IPS-20b (cell line): ENCODE measurements around the gene IL12A.

Source experiments
- H3K27ac ChIP-seq: one replicate; pipeline ENCODE4 v1.5.1; 2013; ENCODE audit warnings: low read length
- H3K27me3 ChIP-seq: 2 replicates; pipeline ENCODE4 v1.6.1; 2013; ENCODE audit warnings: mild to moderate bottlenecking, low read length, inconsistent platforms; ENCODE audit not compliant: insufficient read depth
- H3K36me3 ChIP-seq: 2 replicates; pipeline ENCODE4 v1.6.1; 2013; ENCODE audit warnings: low read depth, mild to moderate bottlenecking, inconsistent platforms, low read length, moderate library complexity; ENCODE audit not compliant: insufficient read depth
- H3K4me1 ChIP-seq: 2 replicates; pipeline ENCODE4 v1.6.1; 2013; ENCODE audit warnings: mild to moderate bottlenecking, control low read depth, inconsistent platforms, low read length, moderate library complexity; ENCODE audit not compliant: insufficient read depth
- H3K4me3 ChIP-seq: 2 replicates; pipeline ENCODE4 v1.5.1; 2013; ENCODE audit warnings: mild to moderate bottlenecking, low read length, inconsistent platforms
- H3K9ac ChIP-seq: 2 replicates; pipeline ENCODE4 v1.6.1; 2013; ENCODE audit warnings: low read depth, mild to moderate bottlenecking, inconsistent platforms, low read length, moderate library complexity
- H3K9me3 ChIP-seq: 2 replicates; pipeline ENCODE4 v1.6.1; 2013; ENCODE audit warnings: mild to moderate bottlenecking, low read depth, low read length, inconsistent platforms; ENCODE audit not compliant: insufficient read depth

The IL12A gene

DNA sequence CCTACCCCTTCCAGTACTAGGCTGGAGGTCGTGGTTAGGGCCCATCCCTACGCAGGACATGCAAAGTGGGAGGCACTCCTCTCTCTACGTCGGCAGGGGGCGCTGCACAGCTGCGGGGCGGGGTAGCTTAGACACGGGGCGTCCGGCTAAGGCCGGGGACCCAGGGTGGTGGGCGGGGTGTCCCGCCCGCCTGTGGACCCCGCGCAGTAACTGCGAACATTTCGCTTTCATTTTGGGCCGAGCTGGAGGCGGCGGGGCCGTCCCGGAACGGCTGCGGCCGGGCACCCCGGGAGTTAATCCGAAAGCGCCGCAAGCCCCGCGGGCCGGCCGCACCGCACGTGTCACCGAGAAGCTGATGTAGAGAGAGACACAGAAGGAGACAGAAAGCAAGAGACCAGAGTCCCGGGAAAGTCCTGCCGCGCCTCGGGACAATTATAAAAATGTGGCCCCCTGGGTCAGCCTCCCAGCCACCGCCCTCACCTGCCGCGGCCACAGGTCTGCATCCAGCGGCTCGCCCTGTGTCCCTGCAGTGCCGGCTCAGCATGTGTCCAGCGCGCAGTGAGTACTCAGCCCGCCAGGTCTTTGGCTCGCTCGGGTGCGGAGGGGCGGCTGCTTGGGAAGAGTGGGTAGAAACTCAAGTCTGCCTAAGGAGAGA lies at the start of gene IL12A:
IL12A (plus strand) TSS at position 219 of the 655 bp plus-strand sequence.
- peak within 1 kb of the TSS; percentile 69; the same call in 1 of the 2 replicates for H3K4me3 ChIP-seq
- peaks cover 5% of the 10 kb centered on the region; the same call in 1 of the 2 replicates for H3K9me3 ChIP-seq
- H3K27me3 ChIP-seq = peaks cover 21% of the 10 kb centered on the region
- peaks cover 7% of the 10 kb centered on the region; the same call in 1 of the 2 replicates for H3K4me1 ChIP-seq
- H3K36me3 ChIP-seq = no peaks in the 10 kb centered on the region
- no peak within 1 kb of the TSS for H3K27ac ChIP-seq
- peak within 1 kb of the TSS; percentile 30; the same call in 1 of the 2 replicates for H3K9ac ChIP-seq

DNA sequence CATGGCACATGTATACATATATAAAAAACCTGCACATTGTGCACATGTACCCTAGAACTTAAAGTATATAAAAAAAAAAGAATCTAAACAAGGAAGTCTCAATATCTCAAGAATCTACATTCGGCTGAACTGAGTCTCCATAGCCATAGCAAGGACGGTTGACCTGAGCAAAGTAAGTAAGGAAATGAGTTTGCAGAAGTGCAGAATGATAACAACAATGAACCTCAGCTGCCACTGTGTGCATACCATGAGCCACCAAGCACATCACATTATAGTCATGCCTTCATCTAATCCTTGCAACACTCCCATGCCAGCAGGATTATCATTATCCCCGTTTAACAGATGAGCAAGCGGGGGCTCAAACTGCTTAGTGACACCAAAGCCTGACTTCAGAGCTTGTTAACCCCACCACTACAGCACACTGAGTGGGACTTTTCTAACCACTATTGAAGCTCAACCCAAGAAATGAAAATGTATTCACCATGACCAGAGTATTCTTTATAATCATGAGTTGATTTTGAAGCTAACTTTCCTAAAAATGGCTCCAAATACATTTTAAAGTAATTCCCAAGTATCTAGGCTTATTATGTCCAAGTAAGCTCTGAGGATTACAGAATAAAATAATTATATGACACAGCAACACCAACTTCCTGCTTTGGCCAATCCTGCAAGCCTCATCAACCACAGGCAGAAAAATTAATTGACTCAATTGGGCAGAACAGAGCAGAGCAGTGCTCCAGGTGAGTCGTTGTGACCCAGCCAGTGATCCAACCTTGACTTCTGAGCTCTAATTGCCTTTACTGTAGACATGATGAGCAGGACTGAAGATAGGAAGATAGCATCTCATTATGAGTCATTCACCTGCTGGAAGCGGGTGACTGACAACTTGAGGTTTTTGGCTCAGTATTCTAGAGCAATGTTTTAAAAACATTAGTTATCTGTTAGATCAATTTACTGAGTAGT lies 47.3 kb upstream of the IL12A start:
- no peaks in the 10 kb centered on the region for H3K4me1 ChIP-seq
- H3K9me3 ChIP-seq = no peaks in the 10 kb centered on the region
- no peak overlapping the region for H3K27ac ChIP-seq
- H3K9ac ChIP-seq = no peak overlapping the region
- H3K27me3 ChIP-seq = no peaks in the 10 kb centered on the region
- H3K4me3 ChIP-seq = no peak overlapping the region
- no peaks in the 10 kb centered on the region for H3K36me3 ChIP-seq

DNA sequence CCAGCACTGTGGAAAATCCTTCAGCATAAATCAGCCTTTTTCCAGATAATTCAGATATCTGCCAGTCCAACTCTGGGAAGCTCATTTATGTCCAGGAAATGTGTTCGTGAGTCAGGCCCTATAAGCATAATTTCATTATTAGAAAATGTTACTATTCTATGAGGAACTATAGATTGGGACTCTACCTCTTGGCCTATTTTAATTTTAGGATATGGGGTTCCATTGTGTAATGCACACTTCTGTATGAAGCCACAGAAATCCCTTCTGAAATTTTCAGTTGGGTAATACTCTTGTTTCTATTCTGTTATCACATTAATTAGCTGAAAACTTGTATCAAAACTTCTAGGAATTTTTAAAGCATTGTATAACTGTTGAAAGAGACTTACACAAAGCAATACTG lies 43.9 kb upstream of the IL12A start:
- H3K4me3 ChIP-seq = no peak overlapping the region
- H3K36me3 ChIP-seq = no peaks in the 10 kb centered on the region
- H3K27me3 ChIP-seq = no peaks in the 10 kb centered on the region
- H3K9ac ChIP-seq = no peak overlapping the region
- H3K27ac ChIP-seq = no peak overlapping the region
- H3K9me3 ChIP-seq = no peaks in the 10 kb centered on the region
- no peaks in the 10 kb centered on the region for H3K4me1 ChIP-seq

DNA sequence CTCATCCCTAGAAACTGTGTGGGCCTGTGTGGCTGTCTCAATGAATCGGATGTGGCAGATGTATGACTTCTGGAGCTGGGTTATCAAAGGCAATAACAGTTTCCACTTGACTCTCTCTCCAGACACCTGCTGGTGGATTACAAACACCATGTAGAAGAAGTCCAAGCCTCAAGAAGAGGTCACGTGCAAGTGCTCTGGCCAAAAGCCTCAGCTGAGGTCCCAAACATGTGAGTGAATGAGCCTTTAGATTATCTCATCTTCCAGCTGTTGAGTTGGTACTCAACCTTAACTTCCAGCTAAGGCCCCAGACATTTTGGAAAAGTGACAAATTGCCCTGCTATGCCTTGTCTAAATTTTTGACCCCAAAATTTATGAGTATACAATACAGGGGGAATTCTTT lies 42.7 kb upstream of the IL12A start:
- no peaks in the 10 kb centered on the region for H3K4me1 ChIP-seq
- H3K27me3 ChIP-seq = no peaks in the 10 kb centered on the region
- no peaks in the 10 kb centered on the region for H3K9me3 ChIP-seq
- H3K27ac ChIP-seq = no peak overlapping the region
- no peaks in the 10 kb centered on the region for H3K36me3 ChIP-seq
- no peak overlapping the region for H3K9ac ChIP-seq
- no peak overlapping the region for H3K4me3 ChIP-seq

DNA sequence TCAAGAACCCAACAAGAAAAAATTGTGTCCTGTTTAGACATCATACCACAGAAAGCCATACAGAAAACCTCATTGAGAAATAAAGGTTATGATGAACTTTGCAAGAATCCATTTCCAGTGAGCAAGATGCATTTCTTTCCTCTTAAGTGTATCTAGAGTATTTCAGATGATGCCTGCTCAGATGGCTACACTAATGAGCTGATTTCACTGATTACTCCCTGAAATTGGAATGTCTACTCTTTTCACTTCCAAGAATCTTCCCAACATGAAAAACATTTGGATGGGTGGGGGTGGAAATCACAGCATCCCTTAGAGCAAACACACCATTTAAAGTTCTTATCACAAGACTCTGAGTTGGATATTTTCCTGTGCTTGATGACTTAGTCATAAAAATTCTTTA lies 41.4 kb upstream of the IL12A start:
- H3K27me3 ChIP-seq = no peaks in the 10 kb centered on the region
- no peak overlapping the region for H3K4me3 ChIP-seq
- H3K9me3 ChIP-seq = no peaks in the 10 kb centered on the region
- H3K9ac ChIP-seq = no peak overlapping the region
- H3K4me1 ChIP-seq = no peaks in the 10 kb centered on the region
- no peaks in the 10 kb centered on the region for H3K36me3 ChIP-seq
- H3K27ac ChIP-seq = no peak overlapping the region

DNA sequence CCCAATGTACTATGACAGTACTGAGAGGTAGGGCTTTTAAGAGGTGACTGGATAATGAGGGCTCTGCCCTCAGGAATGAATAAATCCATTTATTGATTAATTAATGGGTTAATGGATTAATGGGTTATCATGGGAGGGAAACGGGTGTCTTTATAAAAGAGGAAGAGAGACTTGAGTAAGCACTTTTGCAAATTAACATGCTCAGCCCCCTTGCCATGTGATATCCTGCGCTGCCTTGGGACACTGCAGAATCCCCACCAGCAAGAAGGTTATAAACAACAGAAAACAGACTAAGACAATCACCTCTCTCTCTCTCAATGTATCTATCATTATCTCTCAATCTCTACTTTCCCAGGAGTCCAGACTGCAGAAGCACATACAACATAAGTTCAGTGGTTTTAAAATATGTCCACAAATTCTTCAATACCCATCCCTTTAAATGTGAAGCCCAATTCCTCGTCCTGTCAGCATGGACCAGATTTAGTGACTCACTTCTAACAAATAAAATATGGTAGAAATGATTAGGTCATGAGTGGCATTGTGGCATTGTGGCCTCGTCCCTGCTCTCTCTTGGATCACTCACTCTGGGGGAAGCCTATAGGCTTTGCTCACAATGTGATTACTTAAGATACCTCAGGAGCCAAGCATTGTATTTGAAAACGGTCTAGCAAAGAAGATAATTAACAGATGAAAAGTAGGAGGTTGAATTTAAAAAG lies 40.0 kb upstream of the IL12A start:
- Histone ChIP-seq H3K27me3 (no peaks in the 10 kb centered on the region), H3K4me3 (no peak overlapping the region), H3K36me3 (no peaks in the 10 kb centered on the region), H3K9me3 (no peaks in the 10 kb centered on the region), H3K27ac (no peak overlapping the region), H3K4me1 (no peaks in the 10 kb centered on the region), H3K9ac (no peak overlapping the region)

DNA sequence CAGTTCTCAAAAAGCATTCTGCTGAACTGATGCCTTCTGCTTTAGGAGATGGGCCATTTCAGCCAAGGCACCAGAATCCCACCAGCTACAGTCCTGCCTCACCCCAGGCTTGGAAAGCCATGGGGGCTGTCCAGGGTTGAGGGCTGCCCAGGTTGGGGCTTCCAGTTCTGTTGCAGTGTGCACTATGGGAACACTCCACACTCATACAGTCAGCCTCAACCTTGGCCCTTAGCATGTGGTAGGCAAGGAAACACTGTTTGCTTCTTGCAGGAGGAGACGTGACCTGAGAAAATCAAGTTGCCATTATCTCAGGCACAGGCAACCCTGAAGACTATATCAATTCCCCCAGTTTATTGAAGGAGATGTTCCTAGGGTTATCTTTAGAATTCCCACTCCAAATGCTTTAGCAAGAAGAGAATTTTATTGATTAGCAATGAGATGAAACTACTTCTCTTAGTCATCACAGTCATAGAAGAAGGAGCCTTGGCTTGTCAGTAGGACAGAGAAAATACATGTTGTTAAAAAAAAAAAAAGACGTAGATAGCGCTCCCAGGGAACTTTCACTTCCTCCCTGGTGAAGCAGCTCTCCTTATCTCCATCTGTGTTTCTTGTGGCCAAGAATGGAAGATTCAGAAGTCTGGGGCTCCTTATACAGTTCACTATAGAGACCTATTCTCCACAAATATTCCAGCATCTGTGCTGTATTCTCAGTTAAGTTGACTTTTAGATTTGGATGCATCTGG lies 38.3 kb upstream of the IL12A start:
- Histone ChIP-seq H3K27ac (no peak overlapping the region), H3K9me3 (no peaks in the 10 kb centered on the region), H3K9ac (no peak overlapping the region), H3K4me1 (no peaks in the 10 kb centered on the region), H3K27me3 (no peaks in the 10 kb centered on the region), H3K4me3 (no peak overlapping the region), H3K36me3 (no peaks in the 10 kb centered on the region)

DNA sequence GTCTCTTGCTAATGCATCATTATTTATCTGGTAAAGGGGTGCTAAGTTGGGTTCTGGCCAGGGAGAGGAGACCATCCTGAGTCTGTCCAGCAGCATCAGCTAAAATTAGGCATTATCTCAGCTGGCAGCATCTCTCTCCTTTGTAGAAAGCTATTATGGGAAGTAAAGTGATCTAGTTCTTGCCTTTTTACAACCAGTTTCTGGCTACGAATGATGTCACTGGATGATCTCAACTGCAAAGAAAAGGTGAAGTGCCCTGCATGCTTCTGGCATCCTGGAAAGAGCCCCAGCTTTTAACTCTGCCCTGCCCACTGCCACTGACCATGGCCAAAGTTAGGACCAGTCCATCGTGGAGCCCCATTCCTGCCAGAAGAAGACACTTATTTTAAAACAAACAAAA lies 37.1 kb upstream of the IL12A start:
- no peaks in the 10 kb centered on the region for H3K36me3 ChIP-seq
- H3K27ac ChIP-seq = no peak overlapping the region
- no peak overlapping the region for H3K9ac ChIP-seq
- H3K27me3 ChIP-seq = no peaks in the 10 kb centered on the region
- no peaks in the 10 kb centered on the region for H3K4me1 ChIP-seq
- H3K4me3 ChIP-seq = no peak overlapping the region
- no peaks in the 10 kb centered on the region for H3K9me3 ChIP-seq

DNA sequence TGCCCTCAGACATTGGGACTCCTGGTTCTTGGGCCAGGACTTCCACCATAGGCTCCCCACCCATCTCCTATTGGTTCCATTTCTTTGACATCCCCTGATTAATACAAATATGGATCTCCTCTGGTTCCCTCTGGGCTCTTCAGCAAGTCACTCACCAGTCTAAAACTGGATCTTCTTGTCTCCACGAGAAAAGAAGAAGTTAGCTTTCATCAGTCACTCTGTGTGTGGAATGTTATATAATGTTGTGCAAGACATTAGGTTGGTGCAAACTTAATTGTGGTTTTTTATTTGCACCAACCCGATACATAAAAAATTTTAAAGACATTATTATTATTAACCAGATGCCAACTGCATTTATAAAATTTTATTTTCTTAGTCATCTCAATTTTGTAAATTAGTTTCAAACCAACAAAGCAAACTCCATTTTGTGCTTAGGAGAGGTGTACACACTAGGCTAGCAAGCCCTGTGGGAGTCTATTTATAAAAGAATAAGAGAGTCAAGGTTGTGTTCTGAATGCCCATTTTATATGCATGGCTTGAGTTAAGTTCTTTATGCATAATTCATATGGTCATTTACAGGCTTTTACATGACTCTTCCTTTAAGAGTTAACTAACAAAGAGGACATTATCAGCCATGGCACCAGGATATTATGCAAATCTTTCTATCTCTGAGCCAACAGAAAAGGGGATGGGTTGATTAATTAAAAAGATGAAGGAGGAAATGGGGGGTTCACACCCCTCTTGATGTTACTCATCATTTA lies 35.1 kb upstream of the IL12A start:
- Histone ChIP-seq H3K36me3 (no peaks in the 10 kb centered on the region), H3K4me3 (no peak overlapping the region), H3K27ac (no peak overlapping the region), H3K27me3 (no peaks in the 10 kb centered on the region), H3K9ac (no peak overlapping the region), H3K9me3 (no peaks in the 10 kb centered on the region), H3K4me1 (no peaks in the 10 kb centered on the region)

DNA sequence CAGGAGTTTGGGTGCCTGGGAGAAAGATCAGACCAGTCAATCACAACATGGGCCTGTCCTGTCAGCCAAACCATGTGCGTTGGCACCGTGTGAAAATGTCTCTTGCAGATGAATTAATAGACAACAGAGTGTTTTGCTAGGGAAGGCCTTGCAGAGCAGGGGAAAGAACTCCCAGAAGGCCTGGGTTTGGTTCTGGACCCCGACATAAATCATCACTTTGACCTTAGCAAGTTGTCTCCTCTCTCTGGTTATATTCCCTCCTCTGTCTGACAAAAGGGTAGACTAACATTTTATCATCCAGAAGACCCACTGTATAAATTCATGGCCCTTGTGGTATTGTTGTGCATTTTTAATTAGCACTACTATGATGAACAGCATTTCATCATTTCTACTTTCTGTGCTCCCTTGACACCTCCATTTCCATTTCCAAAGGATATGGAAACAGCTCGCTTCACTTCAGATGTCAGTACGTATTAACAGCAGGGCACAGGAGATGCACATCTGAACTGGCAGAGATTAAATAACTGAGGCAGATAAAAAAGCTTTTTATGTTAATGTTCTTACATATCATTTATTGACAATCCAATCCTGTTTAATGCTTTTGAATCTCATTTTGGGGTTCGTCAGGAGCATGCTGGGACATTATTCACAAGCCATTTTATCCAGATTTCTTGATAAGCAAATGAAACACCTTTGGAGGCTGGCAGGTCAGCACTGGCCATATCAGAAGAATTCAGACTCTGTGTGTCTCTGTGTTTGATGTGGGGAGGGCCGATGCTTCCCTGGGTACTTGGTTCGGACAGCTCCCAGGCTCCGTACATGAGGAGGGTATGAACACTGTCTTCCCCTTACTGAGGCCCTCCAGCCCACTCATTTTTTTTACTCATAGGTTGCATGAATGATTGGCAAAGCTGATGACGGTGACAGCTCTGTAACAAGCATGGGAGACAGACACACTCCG lies 28.2 kb upstream of the IL12A start:
- H3K9ac ChIP-seq = no peak overlapping the region

More for the DNA sequence above, 28.2 kb upstream of the IL12A start:
- Histone ChIP-seq H3K9me3 (no peaks in the 10 kb centered on the region), H3K36me3 (no peaks in the 10 kb centered on the region), H3K27ac (no peak overlapping the region), H3K4me3 (no peak overlapping the region), H3K4me1 (no peaks in the 10 kb centered on the region), H3K27me3 (no peaks in the 10 kb centered on the region)
